Mesothelial cell of epicardium (in vitro differentiated cells): ENCODE measurements around the gene HAGH. TPM values are rescaled to one million over a fixed set of nuclear protein-coding genes. Genes with fewer than 3 reads are reported as not detected.
A peak's percentile ranks its signal among the peaks of the same experiment; 100 is the strongest.

Source experiments
- DNase-seq, 2 experiments: peaks; one replicate each; pipeline ENCODE4 v3.0.0; 2021; ENCODE audit warnings: low spot score in 2 of 2; ENCODE audit not compliant: unreplicated experiment in 2 of 2
- H3K27ac Mint-ChIP-seq: 2 replicates; pipeline ENCODE4 v1.8.0; 2021; ENCODE audit warnings: mixed read lengths
- H3K27me3 Mint-ChIP-seq: 2 replicates; pipeline ENCODE4 v1.8.0; 2021; ENCODE audit warnings: low read depth, mixed read lengths
- H3K36me3 Mint-ChIP-seq: 2 replicates; pipeline ENCODE4 v1.8.0; 2021; ENCODE audit warnings: mixed read lengths
- H3K4me1 Mint-ChIP-seq: 2 replicates; pipeline ENCODE4 v1.8.0; 2021; ENCODE audit warnings: mixed read lengths
- H3K4me3 Mint-ChIP-seq: 2 replicates; pipeline ENCODE4 v1.8.0; 2021; ENCODE audit warnings: mild to moderate bottlenecking, moderate library complexity, mixed read lengths
- H3K9me3 Mint-ChIP-seq: 2 replicates; pipeline ENCODE4 v1.8.0; 2021; ENCODE audit warnings: mixed read lengths
- CTCF ChIP-seq: fragments of 200-600 bp; sonication (generic); IDR thresholded peaks from one replicate; pipeline ENCODE4 v1.5.0; 2021; ENCODE audit warnings: antibody characterized with exemption; ENCODE audit not compliant: unreplicated experiment
- total RNA-seq: library from RNA; stranded (reverse); gene quantifications from 3 replicates; pipeline ENCODE4 v1.2.1, GENCODE V29; 2021

Gene HAGH
- total RNA-seq, 1 donor from 2014 or later, result 27.8 TPM

DNA sequence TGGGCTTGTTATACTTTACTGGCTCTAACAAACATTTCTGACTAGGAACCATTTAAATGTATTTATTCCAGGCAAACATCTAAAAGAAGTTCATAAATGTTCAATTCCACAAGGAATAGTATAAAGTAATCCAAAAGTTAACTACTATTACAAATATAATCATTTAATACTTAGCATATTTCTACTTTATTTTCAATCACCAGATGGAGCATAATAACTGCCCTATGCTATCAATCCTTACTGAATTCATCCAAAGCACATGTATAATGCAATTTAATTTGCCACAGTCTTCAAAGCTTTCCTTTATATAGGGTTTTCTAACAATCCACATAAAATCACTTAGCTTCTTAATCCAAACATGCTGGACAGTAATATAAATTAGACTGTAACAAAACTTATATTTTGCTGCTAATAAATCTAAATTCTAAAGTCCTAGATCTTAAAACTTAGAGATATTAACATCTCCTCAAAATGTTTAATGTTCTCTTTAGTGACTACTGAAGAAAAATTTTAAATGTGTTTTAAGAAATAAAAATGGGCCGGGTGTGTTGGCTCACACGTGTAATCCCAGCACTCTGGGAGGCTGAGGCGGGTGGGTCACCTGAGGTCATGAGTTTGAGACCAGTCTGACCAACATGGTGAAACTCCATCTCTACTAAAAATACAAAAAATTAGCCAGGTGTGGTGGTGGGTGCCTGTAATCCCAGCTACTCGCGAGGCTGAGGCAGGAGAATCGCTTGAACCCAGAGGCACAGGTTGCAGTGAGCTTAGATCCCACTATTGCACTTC lies 39.5 kb upstream of the HAGH start:
- Mint-ChIP-seq H3K36me3 (no peaks in the 10 kb centered on the region), H3K4me1 (no peaks in the 10 kb centered on the region), H3K27ac (no peak overlapping the region), H3K9me3 (no peaks in the 10 kb centered on the region), H3K4me3 (no peak overlapping the region), H3K27me3 (peaks cover 51% of the 10 kb centered on the region)
- DNase-seq, result no peak
- TF ChIP-seq CTCF, result no peak

- H3K4me1 Mint-ChIP-seq, result peaks cover 4% of the 10 kb centered on the region
- peak; percentile 93 for TF ChIP-seq CTCF
- H3K4me3 Mint-ChIP-seq, result no peak overlapping the region
- peaks cover 62% of the 10 kb centered on the region for H3K27me3 Mint-ChIP-seq
- no peak for DNase-seq
- no peak overlapping the region for H3K27ac Mint-ChIP-seq
- no peaks in the 10 kb centered on the region for H3K9me3 Mint-ChIP-seq
- H3K36me3 Mint-ChIP-seq, result no peaks in the 10 kb centered on the region
Observed at GRCh38 chr16:1863681-1864460, 37.2 kb upstream of the HAGH start.

GRCh38 chr16:1862394-1862793 lies 35.8 kb upstream of the HAGH start:
- H3K9me3 Mint-ChIP-seq, result no peaks in the 10 kb centered on the region
- no peak for TF ChIP-seq CTCF
- H3K27ac Mint-ChIP-seq, result no peak overlapping the region
- H3K4me1 Mint-ChIP-seq, result peaks cover 13% of the 10 kb centered on the region
- peaks cover 73% of the 10 kb centered on the region for H3K27me3 Mint-ChIP-seq
- no peaks in the 10 kb centered on the region for H3K36me3 Mint-ChIP-seq
- no peak for DNase-seq
- no peak overlapping the region for H3K4me3 Mint-ChIP-seq

DNA sequence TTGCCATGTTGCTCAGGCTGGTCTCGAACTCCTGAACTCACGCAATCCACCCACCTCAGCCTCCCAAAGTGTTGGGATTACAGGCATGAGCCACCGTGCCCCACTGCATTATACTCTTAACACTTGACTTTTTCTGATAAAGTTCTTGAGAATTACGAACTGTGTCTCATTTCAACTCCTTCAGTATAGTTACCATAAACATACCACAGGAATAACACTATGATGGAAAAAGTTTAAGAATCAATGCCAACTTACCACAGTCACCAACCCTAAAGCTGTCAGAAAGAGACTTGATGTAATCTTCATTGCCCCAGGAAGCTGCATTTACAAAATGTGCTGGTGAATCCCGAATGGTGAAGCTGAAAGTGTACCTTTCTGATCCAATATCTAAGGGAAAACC lies 35.1 kb upstream of the HAGH start:
- Mint-ChIP-seq H3K4me1 (peaks cover 13% of the 10 kb centered on the region), H3K27ac (no peak overlapping the region), H3K9me3 (no peaks in the 10 kb centered on the region), H3K36me3 (no peaks in the 10 kb centered on the region), H3K27me3 (peaks cover 77% of the 10 kb centered on the region), H3K4me3 (no peak overlapping the region)
- DNase-seq, result no peak
- no peak for TF ChIP-seq CTCF

DNA sequence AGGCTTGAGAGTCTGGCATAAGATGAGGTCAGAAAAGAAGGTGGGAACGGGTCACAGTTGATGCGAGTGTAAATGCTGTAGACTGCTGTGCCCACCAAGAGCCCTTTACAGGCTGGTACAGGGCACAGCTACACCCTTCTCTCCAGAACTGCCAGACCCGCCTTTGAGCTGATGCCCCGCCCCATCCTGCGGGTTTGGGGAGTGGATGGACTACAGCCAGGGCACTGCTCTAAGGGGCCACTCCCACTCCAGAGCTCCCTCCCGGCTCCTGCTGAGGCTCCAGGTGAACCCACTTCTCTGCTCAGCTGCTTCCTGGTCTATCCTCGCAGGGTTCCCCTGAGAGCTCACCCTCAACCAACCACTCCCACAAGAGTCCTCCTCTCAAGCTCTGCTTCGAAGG lies 33.0 kb upstream of the HAGH start:
- Mint-ChIP-seq H3K4me1 (peaks cover 17% of the 10 kb centered on the region), H3K27me3 (peaks cover 68% of the 10 kb centered on the region), H3K9me3 (no peaks in the 10 kb centered on the region), H3K27ac (no peak overlapping the region), H3K36me3 (no peaks in the 10 kb centered on the region), H3K4me3 (no peak overlapping the region)
- TF ChIP-seq CTCF, result no peak
- DNase-seq, result no peak
